HG02623 (cell line): Measurements from ENCODE around the gene GABRR1.
"Not testable (repeated sequence)": the region's sequence is repeated elsewhere in the genome, so short reads cannot be mapped to it uniquely, and the experiment has no call there.

Experiments
- ATAC-seq: cut with Tn5 transposase; IDR thresholded peaks from one replicate; pipeline ENCODE4 v1.9.1; 2021; ENCODE audit warnings: moderate library complexity; ENCODE audit not compliant: unreplicated experiment

Gene GABRR1

GRCh38 chr6:89217299-89217910, at the start of gene GABRR1:
GABRR1 (minus strand) TSS chr6:89217358; CDS start chr6:89217322, 36 bp downstream.
- no peak for ATAC-seq

- no peak for ATAC-seq
Measured at GRCh38 chr6:89264296-89264695, 47.1 kb upstream of the GABRR1 start.

GRCh38 chr6:89260832-89261231, 43.7 kb upstream of the GABRR1 start:
- ATAC-seq, result no peak

- no peak for ATAC-seq
Measured at GRCh38 chr6:89260310-89260709, 43.2 kb upstream of the GABRR1 start.

- peak; percentile 54 for ATAC-seq
Measured at GRCh38 chr6:89258912-89259311, 41.8 kb upstream of the GABRR1 start.

GRCh38 chr6:89257781-89258180, 40.6 kb upstream of the GABRR1 start:
- no peak for ATAC-seq

- no peak for ATAC-seq
Measured at GRCh38 chr6:89257346-89257745, 40.2 kb upstream of the GABRR1 start.

- no peak for ATAC-seq
Measured at GRCh38 chr6:89255417-89255816, 38.3 kb upstream of the GABRR1 start.

GRCh38 chr6:89254569-89254968, 37.4 kb upstream of the GABRR1 start:
- ATAC-seq, result no peak

GRCh38 chr6:89252907-89253306, 35.7 kb upstream of the GABRR1 start:
- no peak for ATAC-seq

- no peak for ATAC-seq
Measured at GRCh38 chr6:89251976-89252375, 34.8 kb upstream of the GABRR1 start.

GRCh38 chr6:89251170-89251569, 34.0 kb upstream of the GABRR1 start:
- no peak for ATAC-seq

GRCh38 chr6:89250239-89250638, 33.1 kb upstream of the GABRR1 start:
- ATAC-seq, result no peak

- peak; percentile 63 for ATAC-seq
Measured at GRCh38 chr6:89244241-89244985, 27.3 kb upstream of the GABRR1 start.

GRCh38 chr6:89243331-89243629, 26.1 kb upstream of the GABRR1 start:
- no peak for ATAC-seq

- ATAC-seq, result no peak
Measured at GRCh38 chr6:89242574-89243330, 25.6 kb upstream of the GABRR1 start.

GRCh38 chr6:89239338-89239737, 22.2 kb upstream of the GABRR1 start:
- no peak for ATAC-seq

- no peak for ATAC-seq
Measured at GRCh38 chr6:89237158-89237557, 20.0 kb upstream of the GABRR1 start.

GRCh38 chr6:89233605-89234004, 16.4 kb upstream of the GABRR1 start:
- not testable (repeated sequence) for ATAC-seq

GRCh38 chr6:89222712-89223039, 5.5 kb upstream of the GABRR1 start:
- ATAC-seq, result no peak

GRCh38 chr6:89221971-89222711, 5.0 kb upstream of the GABRR1 start:
- no peak for ATAC-seq

- ATAC-seq, result no peak
Measured at GRCh38 chr6:89221129-89221528, 4.0 kb upstream of the GABRR1 start.
